Measurements from ENCODE around the gene EXOC4. TPM values are rescaled to one million over a fixed set of nuclear protein-coding genes. Genes with fewer than 3 reads are reported as not detected.

Gene EXOC4
- total RNA-seq, 1 donor from 2014 or later = 99.2 TPM

DNA sequence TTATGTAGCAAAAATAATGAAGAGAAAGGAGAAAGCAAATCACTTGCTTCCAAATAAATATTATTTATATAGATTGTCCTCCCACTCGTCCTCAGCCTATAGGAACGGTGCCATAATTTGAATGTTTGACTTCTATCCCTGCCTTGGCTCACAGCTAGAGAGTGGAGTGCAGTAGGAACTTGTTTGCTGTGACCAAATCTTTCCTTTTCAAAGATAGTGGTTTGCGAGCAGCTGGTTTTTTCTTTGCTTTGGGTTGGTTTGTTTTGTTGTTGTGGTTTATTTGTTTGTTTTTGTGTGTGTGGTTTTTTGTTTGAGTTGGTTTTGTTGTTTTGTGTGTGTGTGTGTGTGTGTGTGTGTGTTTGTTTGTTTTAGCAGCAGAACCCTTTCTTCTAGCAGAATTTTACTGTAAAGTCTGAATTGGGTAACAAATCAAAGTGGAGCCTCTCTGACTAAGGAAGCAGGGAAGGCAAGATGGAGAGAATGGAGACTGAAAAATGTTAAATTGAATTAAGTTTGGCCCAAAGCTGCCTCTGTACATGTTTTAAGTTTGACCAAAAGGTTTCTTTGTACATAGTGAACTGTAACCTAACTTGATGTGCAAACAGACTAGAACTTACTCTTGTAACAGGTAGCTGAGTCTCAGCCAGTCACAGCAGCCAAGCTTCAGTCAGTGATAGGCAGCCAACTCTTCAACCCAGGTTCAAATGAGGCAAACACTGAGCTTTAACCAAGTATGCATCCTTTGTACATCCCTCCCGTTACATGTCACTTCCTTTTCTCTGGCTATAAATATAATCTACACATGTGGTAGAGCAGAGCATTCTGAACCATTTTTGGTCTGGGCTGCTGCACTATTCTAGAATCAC is 724.8 kb downstream of the EXOC4 start:
- TF ChIP-seq POLR2AphosphoS5 (IDR thresholded peaks at IDR 0.05; ENCODE audit: insufficient read depth in 1 of 2, low read depth in 1 of 2) = no peak
- TF ChIP-seq POLR2A (IDR thresholded peaks at IDR 0.05) = no peak
- TF ChIP-seq, protein P1, sequence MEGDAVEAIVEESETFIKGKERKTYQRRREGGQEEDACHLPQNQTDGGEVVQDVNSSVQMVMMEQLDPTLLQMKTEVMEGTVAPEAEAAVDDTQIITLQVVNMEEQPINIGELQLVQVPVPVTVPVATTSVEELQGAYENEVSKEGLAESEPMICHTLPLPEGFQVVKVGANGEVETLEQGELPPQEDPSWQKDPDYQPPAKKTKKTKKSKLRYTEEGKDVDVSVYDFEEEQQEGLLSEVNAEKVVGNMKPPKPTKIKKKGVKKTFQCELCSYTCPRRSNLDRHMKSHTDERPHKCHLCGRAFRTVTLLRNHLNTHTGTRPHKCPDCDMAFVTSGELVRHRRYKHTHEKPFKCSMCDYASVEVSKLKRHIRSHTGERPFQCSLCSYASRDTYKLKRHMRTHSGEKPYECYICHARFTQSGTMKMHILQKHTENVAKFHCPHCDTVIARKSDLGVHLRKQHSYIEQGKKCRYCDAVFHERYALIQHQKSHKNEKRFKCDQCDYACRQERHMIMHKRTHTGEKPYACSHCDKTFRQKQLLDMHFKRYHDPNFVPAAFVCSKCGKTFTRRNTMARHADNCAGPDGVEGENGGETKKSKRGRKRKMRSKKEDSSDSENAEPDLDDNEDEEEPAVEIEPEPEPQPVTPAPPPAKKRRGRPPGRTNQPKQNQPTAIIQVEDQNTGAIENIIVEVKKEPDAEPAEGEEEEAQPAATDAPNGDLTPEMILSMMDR (IDR thresholded peaks at IDR 0.05) = no peak
- intact Hi-C loops (cut with DNase I) = no loop called here
- Histone ChIP-seq H3K36me3 (no peaks in the 10 kb centered on the region), H3K27me3 (no peaks in the 10 kb centered on the region), H3K4me1 (no peaks in the 10 kb centered on the region), H3K27ac (no peak overlapping the region), H3K9me3 (no peaks in the 10 kb centered on the region), H3K4me3 (no peak overlapping the region)
- no peak for DNase-seq (ENCODE audit: extremely low spot score in 2 of 2)

DNA sequence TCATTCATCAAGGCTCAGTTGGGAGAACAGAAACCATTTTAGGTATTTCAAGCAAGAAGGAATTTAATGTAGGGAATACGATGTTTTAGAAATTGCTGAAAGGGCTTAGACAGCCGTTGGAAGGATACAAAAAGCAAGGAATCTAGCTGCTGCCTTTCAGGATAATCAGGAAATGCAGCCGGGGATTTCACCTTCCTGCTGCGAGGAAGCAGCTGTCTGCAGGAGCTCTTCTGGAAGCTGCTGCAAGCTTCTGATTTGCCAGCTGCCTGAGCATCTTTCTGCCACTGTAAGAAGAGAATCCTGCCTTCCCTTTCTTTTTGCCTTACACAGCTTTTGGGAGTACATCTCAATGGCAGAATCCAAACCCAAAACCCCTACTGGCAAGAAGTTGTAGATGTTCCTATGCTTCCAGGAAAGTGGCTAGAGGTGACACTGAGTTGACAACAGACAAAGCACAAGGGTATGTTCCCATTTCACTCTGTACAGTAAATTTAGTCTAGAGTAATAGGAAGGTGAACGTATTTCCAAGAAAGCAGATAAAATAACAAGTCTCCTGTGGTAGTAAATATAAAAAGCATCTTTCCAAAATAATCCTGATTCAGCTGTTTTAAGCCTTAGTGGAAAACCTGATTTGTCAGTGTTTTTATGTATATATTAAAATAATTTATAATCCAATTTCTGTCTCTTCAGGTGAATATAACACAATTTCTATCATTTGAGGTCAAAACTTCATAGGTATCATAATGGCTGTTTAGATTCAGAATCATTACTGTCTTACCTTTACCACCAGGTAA is 725.8 kb downstream of the EXOC4 start:
- H3K9me3 ChIP-seq = no peaks in the 10 kb centered on the region
- no peaks in the 10 kb centered on the region for H3K4me1 ChIP-seq
- H3K4me3 ChIP-seq = no peak overlapping the region
- no peaks in the 10 kb centered on the region for H3K27me3 ChIP-seq
- no peaks in the 10 kb centered on the region for H3K36me3 ChIP-seq
- no peak overlapping the region for H3K27ac ChIP-seq
- intact Hi-C loops (cut with DNase I) = no loop called here
- no peak for DNase-seq (ENCODE audit: extremely low spot score in 2 of 2)
- TF ChIP-seq POLR2A (IDR thresholded peaks at IDR 0.05) (no peak), POLR2AphosphoS5 (IDR thresholded peaks at IDR 0.05; ENCODE audit: insufficient read depth in 1 of 2, low read depth in 1 of 2) (no peak)
- TF ChIP-seq, protein P1 (IDR thresholded peaks at IDR 0.05) = no peak

DNA sequence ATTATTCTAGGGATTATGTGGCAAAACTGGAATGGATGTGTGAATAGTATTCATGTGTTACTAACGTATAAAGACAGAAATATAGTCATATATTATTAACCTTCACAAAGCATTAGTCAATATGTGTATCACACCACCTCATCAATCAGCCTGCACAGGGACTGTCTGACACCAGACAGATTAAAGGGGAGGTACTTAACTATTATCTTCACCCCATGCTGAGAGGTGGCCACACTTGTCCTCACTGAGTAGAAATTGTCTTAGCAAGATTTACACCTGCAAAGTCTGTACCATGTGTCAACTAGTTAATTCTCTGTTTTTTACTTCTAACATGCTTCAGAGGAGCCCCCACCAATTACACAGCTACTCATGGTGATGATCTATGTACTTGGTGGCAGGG is 727.9 kb downstream of the EXOC4 start:
- H3K27ac ChIP-seq = no peak overlapping the region
- H3K9me3 ChIP-seq = no peaks in the 10 kb centered on the region
- H3K4me3 ChIP-seq = no peak overlapping the region
- TF ChIP-seq POLR2A (IDR thresholded peaks at IDR 0.05) = no peak
- TF ChIP-seq, protein P1 (IDR thresholded peaks at IDR 0.05) = no peak
- TF ChIP-seq POLR2AphosphoS5 (IDR thresholded peaks at IDR 0.05; ENCODE audit: insufficient read depth in 1 of 2, low read depth in 1 of 2) = no peak
- no peaks in the 10 kb centered on the region for H3K4me1 ChIP-seq
- H3K36me3 ChIP-seq = no peaks in the 10 kb centered on the region
- no peak for DNase-seq (ENCODE audit: extremely low spot score in 2 of 2)
- intact Hi-C loops (cut with DNase I) = no loop called here
- H3K27me3 ChIP-seq = no peaks in the 10 kb centered on the region

DNA sequence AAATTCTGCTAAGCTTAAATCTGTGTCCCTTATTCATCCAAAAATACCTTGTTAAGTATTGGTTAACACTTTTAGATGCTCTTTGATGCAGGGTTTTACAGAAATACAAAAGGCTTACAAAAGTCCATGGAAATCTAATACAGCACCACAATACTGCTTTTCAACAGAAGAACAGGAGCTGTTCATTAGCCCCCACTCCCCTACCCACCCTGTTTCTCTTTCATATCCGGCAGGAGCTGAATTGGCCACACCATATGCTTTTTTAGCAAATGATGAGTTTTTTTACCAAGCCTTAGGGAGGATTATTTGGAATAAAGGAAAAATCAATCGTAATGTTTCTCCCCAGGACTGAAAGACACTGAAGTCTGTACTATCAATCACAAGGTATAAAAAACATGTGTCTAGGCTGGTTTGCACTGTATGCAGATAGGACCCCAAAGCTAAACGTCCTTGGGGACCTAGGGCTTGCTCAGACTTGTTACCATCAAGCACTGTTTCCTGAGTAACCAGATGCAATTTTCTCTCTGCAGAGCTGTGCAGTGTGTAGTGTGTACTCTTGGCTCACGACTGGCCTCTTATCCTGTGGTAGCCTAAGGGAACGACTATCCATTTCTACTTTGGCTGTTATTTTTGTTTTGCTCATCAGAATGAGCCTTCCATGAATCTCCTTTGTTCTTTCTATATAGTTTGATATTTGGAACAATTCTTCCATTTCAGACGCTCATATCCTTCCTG is 731.0 kb downstream of the EXOC4 start:
- Histone ChIP-seq H3K4me3 (no peak overlapping the region), H3K9me3 (no peaks in the 10 kb centered on the region), H3K27ac (no peak overlapping the region), H3K4me1 (no peaks in the 10 kb centered on the region), H3K36me3 (no peaks in the 10 kb centered on the region), H3K27me3 (no peaks in the 10 kb centered on the region)
- no peak for DNase-seq (ENCODE audit: extremely low spot score in 2 of 2)
- intact Hi-C loops (cut with DNase I) = no loop called here
- TF ChIP-seq, protein P1 (IDR thresholded peaks at IDR 0.05) = no peak
- TF ChIP-seq POLR2A (IDR thresholded peaks at IDR 0.05) (no peak), POLR2AphosphoS5 (IDR thresholded peaks at IDR 0.05; ENCODE audit: insufficient read depth in 1 of 2, low read depth in 1 of 2) (no peak)

Data from vagina (tissue), 2 donors.